SK-N-SH (cell line): Measurements from ENCODE around the gene YY1. TPM values are rescaled to one million over a fixed set of nuclear protein-coding genes. Genes with fewer than 3 reads are reported as not detected.

ENCODE experiments used
- CTCF ChIA-PET: fragments of 300-600, 350-600 bp; formaldehyde crosslinking; extraction: SDS; loops from one replicate; lab custom pipeline; 2021; lab: Yijun Ruan, JAX
- POLR2A ChIA-PET: fragments of 350-600 bp; sonication (Branson Sonifier 250); formaldehyde crosslinking; extraction: SDS; loops from one replicate; lab custom pipeline; 2020; ENCODE audit warnings: antibody characterized with exemption, inconsistent platforms; lab: Yijun Ruan, JAX
- DNase-seq: peaks from one replicate; pipeline ENCODE4 v3.0.0; 2012
- H2AFZ ChIP-seq: fragments of 200-600 bp; sonication (generic); 2 replicates; pipeline ENCODE4 v1.8.1; 2016; ENCODE audit warnings: antibody characterized with exemption, mild to moderate bottlenecking, low read depth
- H3F3A ChIP-seq: fragments of 200-600 bp; sonication (generic); replicated peaks from 2 replicates; pipeline ENCODE3; 2016; ENCODE audit warnings: antibody characterized with exemption, mild to moderate bottlenecking; ENCODE audit not compliant: insufficient read depth
- H3K27ac ChIP-seq, 2 experiments: fragments of 200-500 bp in 1 of 2; fragments of 200-600 bp in 1 of 2; sonication (Bioruptor generic) in 1 of 2; sonication (generic), shearing (Covaris generic) in 1 of 2; 2 replicates each; pipeline versions ENCODE4 v1.5.1 to v1.6.1; 2014 to 2016; ENCODE audit warnings: low read depth in 2 of 2, inconsistent platforms in 1 of 2, low read length in 1 of 2, mild to moderate bottlenecking in 1 of 2, mixed read lengths in 1 of 2
- H3K27me3 ChIP-seq: fragments of 200-600 bp; sonication (generic), shearing (Covaris generic); 2 replicates; pipeline ENCODE4 v1.6.1; 2016; ENCODE audit warnings: mixed run types; ENCODE audit not compliant: insufficient read depth
- H3K36me3 ChIP-seq, 2 experiments: fragments of 200-500 bp in 1 of 2; fragments of 200-600 bp in 1 of 2; sonication (Bioruptor generic) in 1 of 2; sonication (generic) in 1 of 2; replicated peaks in 1 of 2; 2 replicates each; pipeline versions ENCODE3 to v1.5.1; 2014 to 2016; ENCODE audit warnings: low read length in 1 of 2, mild to moderate bottlenecking in 1 of 2; ENCODE audit not compliant: insufficient read depth in 2 of 2, control insufficient read depth in 1 of 2
- H3K4me1 ChIP-seq, 2 experiments: fragments of 200-500 bp in 1 of 2; fragments of 200-600 bp in 1 of 2; sonication (Bioruptor generic) in 1 of 2; sonication (generic), shearing (Covaris generic) in 1 of 2; 2 replicates each; pipeline versions ENCODE4 v1.5.1 to v1.6.1; 2014 to 2016; ENCODE audit warnings: low read depth in 1 of 2, low read length in 1 of 2, mixed run types in 1 of 2; ENCODE audit not compliant: insufficient read depth in 2 of 2, control insufficient read depth in 1 of 2
- H3K4me2 ChIP-seq: fragments of 200-600 bp; sonication (generic), shearing (Covaris generic); 2 replicates; pipeline ENCODE4 v1.6.1; 2017; ENCODE audit warnings: mixed run types
- H3K4me3 ChIP-seq, 2 experiments: fragments of 200-500 bp in 1 of 2; fragments of 200-600 bp in 1 of 2; sonication (Bioruptor generic) in 1 of 2; sonication (generic), shearing (Covaris generic) in 1 of 2; 2 replicates each; pipeline versions ENCODE4 v1.5.1 to v1.8.1; 2014 to 2016; ENCODE audit warnings: low read depth in 2 of 2, inconsistent platforms in 1 of 2, low read length in 1 of 2, mild to moderate bottlenecking in 1 of 2, mixed read lengths in 1 of 2, moderate library complexity in 1 of 2
- H3K79me2 ChIP-seq: fragments of 200-600 bp; sonication (generic); 2 replicates; pipeline ENCODE4 v1.8.1; 2017; ENCODE audit warnings: mild to moderate bottlenecking; ENCODE audit not compliant: insufficient read depth
- H3K9ac ChIP-seq: fragments of 200-600 bp; sonication (generic); 2 replicates; pipeline ENCODE4 v1.6.1; 2017; ENCODE audit warnings: mixed run types
- H3K9me2 ChIP-seq: fragments of 200-600 bp; sonication (generic); 2 replicates; pipeline ENCODE4 v1.6.1; 2017; ENCODE audit warnings: mixed run types
- H3K9me3 ChIP-seq: fragments of 200-600 bp; sonication (generic); 2 replicates; pipeline ENCODE4 v1.6.1; 2017; ENCODE audit warnings: mixed run types, mild to moderate bottlenecking, moderate library complexity
- H4K20me1 ChIP-seq: fragments of 200-600 bp; sonication (generic); 2 replicates; pipeline ENCODE4 v1.6.1; 2017; ENCODE audit warnings: mild to moderate bottlenecking, mixed run types; ENCODE audit not compliant: insufficient read depth
- ELF1 ChIP-seq: IDR thresholded peaks from 2 replicates; pipeline ENCODE4 v1.4.0; 2012
- FOSL2 ChIP-seq: IDR thresholded peaks from 2 replicates; pipeline ENCODE4 v1.4.0; 2012; ENCODE audit warnings: low read depth, mild to moderate bottlenecking, moderate library complexity, borderline replicate concordance
- MEF2A ChIP-seq: IDR thresholded peaks from 2 replicates; pipeline ENCODE4 v1.4.0; 2012; ENCODE audit warnings: low read depth, borderline replicate concordance
- POLR2AphosphoS5 ChIP-seq: IDR thresholded peaks from 2 replicates; pipeline ENCODE4 v1.6.1; 2012; ENCODE audit warnings: low read depth, low read length
- RAD21 ChIP-seq: IDR thresholded peaks from 2 replicates; pipeline ENCODE4 v1.6.1; 2012; ENCODE audit warnings: mild to moderate bottlenecking, low read length
- RCOR1 ChIP-seq: fragments of 150-350 bp; IDR thresholded peaks from 2 replicates; pipeline ENCODE4 v1.6.1; 2017; ENCODE audit warnings: antibody characterized with exemption, low read length
- SIN3A ChIP-seq: IDR thresholded peaks from 2 replicates; pipeline ENCODE4 v1.6.1; 2012; ENCODE audit warnings: low read depth, mild to moderate bottlenecking, low read length, moderate library complexity, borderline replicate concordance
- SMC3 ChIP-seq: IDR thresholded peaks from 2 replicates; pipeline ENCODE4 v1.6.1; 2012; ENCODE audit warnings: low read depth, low read length, improper control_type of control experiment
- USF1 ChIP-seq: IDR thresholded peaks from 2 replicates; pipeline ENCODE4 v1.4.0; 2012; ENCODE audit warnings: low read depth, borderline replicate concordance
- WGBS: methylation state at CpG from one replicate; pipeline ENCODE4 v1.1.6; 2017; ENCODE audit warnings: low lambda C conversion rate; 5-methylcytosine and 5-hydroxymethylcytosine counted together
- polyA plus RNA-seq, 3 experiments: library from polyadenylated mRNA; depleted of rRNA; stranded (reverse); fragments of >200 nt; gene quantifications; 2 replicates each; pipeline ENCODE4 v1.2.3, GENCODE V29; 2012
- TF ChIP-seq, protein P1 (sequence below): IDR thresholded peaks from 2 replicates; pipeline ENCODE4 v1.4.0; 2012; ENCODE audit warnings: low read depth, borderline replicate concordance

The YY1 gene
- polyA plus RNA-seq, 1 of the 3 experiments (the other 2 are of a cell fraction): 18.1 TPM

- no peak overlapping the region for H3K4me2 ChIP-seq
- H3K4me1 ChIP-seq: no peaks in the 10 kb centered on the region
- H3K36me3 ChIP-seq: no peaks in the 10 kb centered on the region
- H3K27me3 ChIP-seq: no peaks in the 10 kb centered on the region
- WGBS: 40% methylated on average over 4 of the region's 4 CpGs
- no peak overlapping the region for H3K4me3 ChIP-seq
- ChIA-PET CTCF (interaction anchor here (1.0 to 3.1 kb wide), 4 partner anchors 8 to 12 kb away, joined by 3 to 21 read pairs (median 4); no protein-coding TSS in a partner anchor), POLR2A (no interaction called here)
- no peaks in the 10 kb centered on the region for H3F3A ChIP-seq
- H3K9me2 ChIP-seq: no peaks in the 10 kb centered on the region
- no peaks in the 10 kb centered on the region for H4K20me1 ChIP-seq
- no peak for TF ChIP-seq MEF2A
- no peak overlapping the region for H3K9ac ChIP-seq
- H3K79me2 ChIP-seq: no peaks in the 10 kb centered on the region
- H2AFZ ChIP-seq: no peak overlapping the region
- H3K9me3 ChIP-seq: no peaks in the 10 kb centered on the region
- no peak for DNase-seq
- no peak overlapping the region for H3K27ac ChIP-seq
Observed at GRCh38 chr14:100202712-100203111, 36.2 kb upstream of the YY1 start.

- no peaks in the 10 kb centered on the region for H3K27me3 ChIP-seq
- no peak overlapping the region for H3K4me3 ChIP-seq
- no peaks in the 10 kb centered on the region for H3K9me2 ChIP-seq
- H2AFZ ChIP-seq: no peak overlapping the region
- no peak for DNase-seq
- TF ChIP-seq USF1: no peak
- TF ChIP-seq RCOR1: no peak
- no peak for TF ChIP-seq FOSL2
- TF ChIP-seq ELF1: no peak
- TF ChIP-seq SMC3: no peak
- TF ChIP-seq RAD21: no peak
- TF ChIP-seq, protein P1, sequence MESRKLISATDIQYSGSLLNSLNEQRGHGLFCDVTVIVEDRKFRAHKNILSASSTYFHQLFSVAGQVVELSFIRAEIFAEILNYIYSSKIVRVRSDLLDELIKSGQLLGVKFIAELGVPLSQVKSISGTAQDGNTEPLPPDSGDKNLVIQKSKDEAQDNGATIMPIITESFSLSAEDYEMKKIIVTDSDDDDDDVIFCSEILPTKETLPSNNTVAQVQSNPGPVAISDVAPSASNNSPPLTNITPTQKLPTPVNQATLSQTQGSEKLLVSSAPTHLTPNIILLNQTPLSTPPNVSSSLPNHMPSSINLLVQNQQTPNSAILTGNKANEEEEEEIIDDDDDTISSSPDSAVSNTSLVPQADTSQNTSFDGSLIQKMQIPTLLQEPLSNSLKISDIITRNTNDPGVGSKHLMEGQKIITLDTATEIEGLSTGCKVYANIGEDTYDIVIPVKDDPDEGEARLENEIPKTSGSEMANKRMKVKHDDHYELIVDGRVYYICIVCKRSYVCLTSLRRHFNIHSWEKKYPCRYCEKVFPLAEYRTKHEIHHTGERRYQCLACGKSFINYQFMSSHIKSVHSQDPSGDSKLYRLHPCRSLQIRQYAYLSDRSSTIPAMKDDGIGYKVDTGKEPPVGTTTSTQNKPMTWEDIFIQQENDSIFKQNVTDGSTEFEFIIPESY: no peak
- TF ChIP-seq POLR2AphosphoS5: no peak
- no peak for TF ChIP-seq SIN3A
- H3K4me1 ChIP-seq: no peaks in the 10 kb centered on the region
- 98% methylated on average over 4 of the region's 4 CpGs for WGBS
- POLR2A ChIA-PET: no interaction called here
- H3K79me2 ChIP-seq: no peaks in the 10 kb centered on the region
- no peaks in the 10 kb centered on the region for H3K9me3 ChIP-seq
- no peak overlapping the region for H3K4me2 ChIP-seq
- CTCF ChIA-PET: interaction anchor here (1.0 to 3.1 kb wide), 4 partner anchors 8 to 11 kb away, joined by 3 to 21 read pairs (median 4); no protein-coding TSS in a partner anchor
- no peak overlapping the region for H3K9ac ChIP-seq
- no peaks in the 10 kb centered on the region for H3F3A ChIP-seq
- no peaks in the 10 kb centered on the region for H3K36me3 ChIP-seq
- no peak overlapping the region for H3K27ac ChIP-seq
- no peaks in the 10 kb centered on the region for H4K20me1 ChIP-seq
Observed at GRCh38 chr14:100203146-100203545, 35.8 kb upstream of the YY1 start.
